ENCODE results near the gene SARDH.

DNA sequence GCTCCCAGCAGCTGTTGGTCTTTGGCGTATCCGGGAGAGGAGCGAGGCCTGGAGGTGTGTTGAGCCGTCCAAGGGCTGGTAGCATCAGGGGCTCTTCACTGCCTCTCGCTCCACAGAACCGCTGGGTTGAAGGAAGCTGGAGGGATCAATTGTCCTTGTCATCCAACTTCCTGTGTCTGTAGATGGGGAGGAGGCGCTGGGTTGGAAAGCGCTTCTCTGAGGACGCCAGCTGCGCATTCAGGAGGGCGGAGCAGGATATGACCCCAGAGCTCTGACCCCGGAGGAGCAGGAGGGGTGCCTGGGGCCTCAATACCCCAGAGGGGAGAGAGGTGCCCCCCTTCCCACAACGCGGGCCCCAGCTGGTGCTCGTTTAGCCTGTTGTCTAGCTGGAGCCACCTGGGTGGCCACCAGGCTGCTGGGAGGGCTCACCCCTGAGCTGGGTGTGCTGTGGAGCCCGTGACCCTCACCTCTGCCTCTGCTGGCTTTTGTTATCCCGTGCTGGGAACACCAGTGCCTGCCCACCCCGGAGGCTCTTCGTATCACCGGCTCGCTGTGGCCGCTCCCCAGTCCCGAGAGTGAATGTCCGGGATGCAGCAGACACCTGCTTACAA lies 104.0 kb downstream of the SARDH start:
- TF ChIP-seq POLR2A (IDR thresholded peaks at IDR 0.05): no peak
- TF ChIP-seq, protein P1, sequence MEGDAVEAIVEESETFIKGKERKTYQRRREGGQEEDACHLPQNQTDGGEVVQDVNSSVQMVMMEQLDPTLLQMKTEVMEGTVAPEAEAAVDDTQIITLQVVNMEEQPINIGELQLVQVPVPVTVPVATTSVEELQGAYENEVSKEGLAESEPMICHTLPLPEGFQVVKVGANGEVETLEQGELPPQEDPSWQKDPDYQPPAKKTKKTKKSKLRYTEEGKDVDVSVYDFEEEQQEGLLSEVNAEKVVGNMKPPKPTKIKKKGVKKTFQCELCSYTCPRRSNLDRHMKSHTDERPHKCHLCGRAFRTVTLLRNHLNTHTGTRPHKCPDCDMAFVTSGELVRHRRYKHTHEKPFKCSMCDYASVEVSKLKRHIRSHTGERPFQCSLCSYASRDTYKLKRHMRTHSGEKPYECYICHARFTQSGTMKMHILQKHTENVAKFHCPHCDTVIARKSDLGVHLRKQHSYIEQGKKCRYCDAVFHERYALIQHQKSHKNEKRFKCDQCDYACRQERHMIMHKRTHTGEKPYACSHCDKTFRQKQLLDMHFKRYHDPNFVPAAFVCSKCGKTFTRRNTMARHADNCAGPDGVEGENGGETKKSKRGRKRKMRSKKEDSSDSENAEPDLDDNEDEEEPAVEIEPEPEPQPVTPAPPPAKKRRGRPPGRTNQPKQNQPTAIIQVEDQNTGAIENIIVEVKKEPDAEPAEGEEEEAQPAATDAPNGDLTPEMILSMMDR (IDR thresholded peaks at IDR 0.05): no peak

Data from breast epithelium (tissue), 3 donors.